Gastrocnemius medialis (tissue), 4 donors: Measurements from ENCODE around the gene CALY.

Experiments
- POLR2A ChIP-seq, 2 donors: fragments of 450-650 bp; IDR thresholded peaks; one replicate each; pipeline ENCODE4 v1.6.1; 2017; ENCODE audit warnings: antibody characterized with exemption in 2 of 2, mild to moderate bottlenecking in 2 of 2, moderate library complexity in 2 of 2
- TF ChIP-seq, protein P1 (sequence below), 5 experiments: fragments of 450-650 bp in 3 of 5; fragments of 200-600 bp in 2 of 5; sonication (generic) in 2 of 5; IDR thresholded peaks in 4 of 5; conservative IDR thresholded peaks in 1 of 5; 1 replicate in 4 of 5; 2 replicates in 1 of 5; pipeline ENCODE4 v1.5.1; 2016 to 2019; ENCODE audit warnings: antibody characterized with exemption in 5 of 5, mild to moderate bottlenecking in 3 of 5, moderate library complexity in 3 of 5

DNA sequence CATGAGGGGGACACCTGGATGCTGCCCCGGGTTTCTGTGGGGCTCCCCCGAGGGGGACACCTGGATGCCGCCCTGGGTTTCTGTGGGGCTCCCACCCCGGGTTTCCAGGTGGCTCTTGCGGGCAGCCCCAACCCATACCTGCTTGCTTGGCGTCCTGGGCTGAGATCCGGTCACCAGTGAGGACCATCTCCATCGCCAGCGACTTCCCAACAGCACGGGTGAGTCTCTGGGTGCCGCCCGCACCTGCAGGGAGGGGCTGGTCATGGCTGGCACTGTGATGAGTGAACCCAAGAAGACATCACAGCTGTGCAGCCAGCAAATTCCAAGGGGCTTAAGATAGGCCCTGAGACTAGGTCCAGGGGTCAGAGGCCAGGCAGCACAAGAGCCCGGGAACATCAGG lies 30.1 kb upstream of the CALY start:
- TF ChIP-seq, protein P1, sequence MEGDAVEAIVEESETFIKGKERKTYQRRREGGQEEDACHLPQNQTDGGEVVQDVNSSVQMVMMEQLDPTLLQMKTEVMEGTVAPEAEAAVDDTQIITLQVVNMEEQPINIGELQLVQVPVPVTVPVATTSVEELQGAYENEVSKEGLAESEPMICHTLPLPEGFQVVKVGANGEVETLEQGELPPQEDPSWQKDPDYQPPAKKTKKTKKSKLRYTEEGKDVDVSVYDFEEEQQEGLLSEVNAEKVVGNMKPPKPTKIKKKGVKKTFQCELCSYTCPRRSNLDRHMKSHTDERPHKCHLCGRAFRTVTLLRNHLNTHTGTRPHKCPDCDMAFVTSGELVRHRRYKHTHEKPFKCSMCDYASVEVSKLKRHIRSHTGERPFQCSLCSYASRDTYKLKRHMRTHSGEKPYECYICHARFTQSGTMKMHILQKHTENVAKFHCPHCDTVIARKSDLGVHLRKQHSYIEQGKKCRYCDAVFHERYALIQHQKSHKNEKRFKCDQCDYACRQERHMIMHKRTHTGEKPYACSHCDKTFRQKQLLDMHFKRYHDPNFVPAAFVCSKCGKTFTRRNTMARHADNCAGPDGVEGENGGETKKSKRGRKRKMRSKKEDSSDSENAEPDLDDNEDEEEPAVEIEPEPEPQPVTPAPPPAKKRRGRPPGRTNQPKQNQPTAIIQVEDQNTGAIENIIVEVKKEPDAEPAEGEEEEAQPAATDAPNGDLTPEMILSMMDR (IDR thresholded peaks at IDR 0.05 in 4 of 5, conservative IDR thresholded peaks at IDR 0.05 in 1 of 5), result no peak
- no peak for TF ChIP-seq POLR2A (IDR thresholded peaks at IDR 0.05)
